ENCODE measurements around the gene MAP7D1.

The MAP7D1 gene

DNA sequence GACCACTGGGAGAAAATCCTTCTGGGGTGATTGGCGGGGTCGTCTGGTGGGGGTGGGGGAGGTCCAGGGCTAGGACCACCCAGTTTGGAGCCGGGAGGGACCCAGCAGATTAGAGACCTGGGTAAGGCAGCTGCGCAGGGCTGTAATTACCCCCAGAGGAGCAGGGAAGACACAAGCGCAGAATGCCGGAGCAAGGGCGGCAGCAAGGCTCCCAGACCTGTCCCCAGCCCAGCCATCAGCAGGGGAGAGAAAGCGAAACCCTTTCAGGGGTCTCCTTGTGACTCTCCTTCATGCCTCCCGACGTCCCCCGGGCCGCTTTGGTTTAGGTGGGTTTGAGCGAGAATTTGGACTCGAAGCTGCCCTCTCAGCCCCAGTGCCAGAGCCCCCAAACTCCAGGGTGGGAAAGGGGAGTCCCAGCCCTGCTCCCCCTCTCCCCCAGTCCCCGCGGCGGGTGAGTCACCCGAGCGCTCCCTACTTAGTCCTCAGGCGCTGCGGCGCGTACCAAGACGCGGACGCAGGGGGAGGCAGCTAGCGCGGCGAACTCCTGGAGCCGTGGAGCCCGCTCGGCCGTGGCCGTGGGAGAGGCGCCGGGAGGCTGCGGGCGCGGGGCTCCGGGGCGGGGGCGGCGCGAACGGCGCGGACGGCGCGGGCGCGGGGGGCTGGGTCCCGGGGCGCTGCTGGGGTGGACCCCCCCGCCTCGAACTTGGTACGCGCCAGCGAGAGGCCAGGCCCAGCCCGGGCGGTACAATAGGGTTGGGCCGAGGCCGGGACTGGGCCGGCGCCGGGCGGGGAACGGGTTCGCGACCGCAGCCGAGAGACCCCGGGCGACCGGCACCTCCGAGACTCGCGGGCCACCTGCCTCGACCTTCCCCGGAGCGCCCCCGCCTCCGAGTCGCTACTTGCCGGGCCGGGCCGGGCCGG lies at the start of gene MAP7D1:
Gene MAP7D1, plus strand, starts transcription at position 753 of the 921 bp plus-strand sequence. CDS start 258 bp downstream, outside the sequence.
- peak; percentile 81 for DNase-seq

DNA sequence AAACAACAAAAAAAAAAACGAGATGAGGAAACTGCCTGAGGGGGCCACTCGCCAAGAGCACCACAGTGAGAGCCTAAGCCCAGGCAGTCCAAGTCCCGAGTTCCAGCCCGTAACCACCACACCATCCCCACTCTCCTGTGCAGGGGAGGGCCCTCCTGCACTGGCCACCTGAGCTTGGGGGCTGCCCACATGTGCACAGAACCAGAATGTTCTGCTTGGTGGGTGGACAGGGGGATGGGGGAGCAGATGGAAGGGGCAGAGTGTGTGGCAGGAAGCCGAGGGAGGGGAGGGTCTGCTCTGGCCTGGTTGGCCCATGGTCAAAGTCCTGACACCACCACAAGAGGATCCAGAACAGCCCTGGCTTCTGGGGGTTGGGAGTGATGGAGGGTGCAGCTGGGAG lies 49.7 kb upstream of the MAP7D1 start:
- DNase-seq: no peak

DNA sequence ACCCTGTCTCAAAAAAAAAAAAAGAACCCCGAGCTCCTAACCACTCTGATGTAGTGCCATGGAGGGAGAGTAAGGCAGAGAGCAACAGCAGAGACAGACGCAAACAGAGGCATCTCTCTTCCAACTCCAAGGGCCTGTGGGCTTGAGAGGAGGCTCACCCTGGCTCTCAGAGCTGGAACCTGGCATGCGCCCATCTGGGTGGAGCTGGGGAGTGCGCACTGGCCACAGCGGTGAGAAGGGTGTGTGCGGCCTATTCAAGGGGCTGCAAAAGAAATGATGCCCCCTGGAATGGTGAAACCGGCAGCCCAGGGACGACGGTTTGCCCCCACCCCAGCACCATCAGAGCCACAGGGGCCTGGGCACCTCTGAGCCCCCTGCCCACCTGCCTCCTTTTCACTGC lies 48.6 kb upstream of the MAP7D1 start:
- DNase-seq: no peak

DNA sequence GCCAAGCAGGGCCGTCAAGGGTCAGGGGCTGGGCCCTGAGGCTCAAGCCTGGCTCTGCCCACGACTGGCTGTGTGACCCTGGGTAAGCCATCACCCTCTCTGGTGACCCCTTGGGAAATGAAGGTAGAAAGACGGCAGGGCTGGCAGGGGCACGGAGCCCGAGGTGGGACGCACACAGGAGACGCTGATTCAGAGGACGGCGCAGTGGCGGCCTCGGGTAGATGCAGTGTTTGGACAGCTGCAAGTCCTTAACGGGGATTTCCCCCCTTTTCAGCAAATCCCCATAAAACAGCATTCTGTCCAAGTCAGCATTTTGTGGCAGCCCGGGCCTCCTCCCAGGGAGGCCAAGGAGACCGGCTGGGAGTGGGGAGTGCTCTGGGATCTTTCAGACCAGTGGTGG lies 47.6 kb upstream of the MAP7D1 start:
- no peak for DNase-seq

DNA sequence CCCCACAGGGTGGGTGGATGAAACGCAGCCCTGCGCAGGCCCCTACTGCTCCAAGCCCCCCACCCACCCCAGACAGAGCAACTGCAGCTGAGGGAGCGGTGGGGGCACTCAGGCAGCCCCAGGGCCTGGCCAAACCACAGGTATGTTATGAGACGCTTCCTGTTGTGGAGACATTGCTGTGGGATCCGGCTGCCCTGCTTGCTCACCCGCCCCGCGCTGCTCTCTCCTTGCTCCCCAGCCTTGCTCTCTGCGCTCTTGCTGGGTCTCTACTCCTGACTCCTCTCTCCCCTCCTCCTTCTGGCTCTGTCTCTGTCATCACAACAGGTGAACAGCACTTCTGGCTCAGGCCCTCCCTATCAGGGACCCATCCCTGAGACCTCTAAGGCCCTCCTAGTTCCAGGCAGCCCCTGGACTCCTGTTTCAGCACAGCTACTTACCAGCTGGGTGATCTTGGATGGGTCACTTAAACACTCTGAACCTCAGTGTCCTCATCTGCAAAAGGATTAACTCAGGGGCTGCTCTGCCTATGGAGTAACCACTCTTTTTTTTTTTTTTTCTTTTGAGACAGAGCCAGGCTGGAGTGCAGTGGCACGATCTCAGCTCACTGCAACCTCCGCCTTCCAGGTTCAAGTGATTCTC lies 46.8 kb upstream of the MAP7D1 start:
- DNase-seq: no peak

DNA sequence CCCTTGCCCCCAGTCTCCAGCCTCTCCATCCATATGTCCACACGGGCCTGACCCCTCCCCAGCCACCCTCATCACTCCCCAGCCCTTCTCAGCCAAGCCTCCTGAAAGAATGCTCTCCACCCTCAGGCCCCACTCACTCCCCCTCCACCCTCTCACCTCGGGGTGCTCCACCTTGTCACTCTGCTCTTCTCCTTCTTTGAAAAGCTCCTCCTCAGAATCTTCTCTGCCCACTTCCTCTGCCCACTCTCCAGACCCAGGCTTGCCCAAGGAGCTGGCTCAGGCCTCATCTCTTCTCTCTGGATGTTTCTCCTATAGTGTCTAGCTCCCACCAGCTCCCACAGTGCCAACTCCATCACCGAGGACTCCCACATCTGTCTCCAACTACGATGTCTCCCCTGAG lies 44.8 kb upstream of the MAP7D1 start:
- no peak for DNase-seq

DNA sequence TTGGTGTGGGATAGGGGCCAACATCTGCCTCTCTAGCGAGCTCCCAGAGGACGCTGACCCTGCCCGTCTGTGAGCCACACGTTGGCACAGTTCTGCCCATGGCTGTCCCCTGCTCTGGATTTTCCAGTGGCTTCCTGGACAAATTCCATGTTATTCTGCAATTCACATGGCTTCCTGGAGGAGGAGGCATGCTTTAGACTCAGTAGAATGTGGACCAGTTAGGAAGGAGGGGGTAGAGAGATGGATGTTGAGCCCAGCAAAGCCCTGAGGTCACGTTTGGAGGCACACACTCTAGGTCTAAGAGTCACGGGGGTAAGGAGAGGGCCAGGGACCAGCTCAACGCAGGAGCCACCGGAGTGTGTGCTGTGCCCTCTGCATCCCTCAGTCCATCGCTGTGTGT lies 43.1 kb upstream of the MAP7D1 start:
- DNase-seq: no peak

DNA sequence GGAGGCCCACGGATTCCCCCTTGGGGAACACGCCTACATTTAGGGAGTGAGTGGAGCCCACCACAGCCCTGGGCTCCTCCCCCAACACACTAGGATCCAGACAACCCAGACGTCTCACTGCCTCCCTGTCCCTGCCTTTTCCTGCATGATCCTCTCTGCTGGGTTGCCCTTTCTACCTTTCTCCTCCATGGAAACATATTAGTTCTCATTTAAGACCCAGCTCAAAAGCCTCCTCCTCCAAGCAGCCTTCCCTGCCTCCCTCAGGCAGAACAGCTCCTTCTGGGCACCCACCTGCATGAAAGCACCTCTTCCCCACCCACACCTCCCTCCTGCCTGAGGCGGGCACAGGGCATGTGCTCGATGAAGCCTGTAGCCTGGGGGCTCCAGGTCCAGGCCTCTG lies 41.6 kb upstream of the MAP7D1 start:
- no peak for DNase-seq

DNA sequence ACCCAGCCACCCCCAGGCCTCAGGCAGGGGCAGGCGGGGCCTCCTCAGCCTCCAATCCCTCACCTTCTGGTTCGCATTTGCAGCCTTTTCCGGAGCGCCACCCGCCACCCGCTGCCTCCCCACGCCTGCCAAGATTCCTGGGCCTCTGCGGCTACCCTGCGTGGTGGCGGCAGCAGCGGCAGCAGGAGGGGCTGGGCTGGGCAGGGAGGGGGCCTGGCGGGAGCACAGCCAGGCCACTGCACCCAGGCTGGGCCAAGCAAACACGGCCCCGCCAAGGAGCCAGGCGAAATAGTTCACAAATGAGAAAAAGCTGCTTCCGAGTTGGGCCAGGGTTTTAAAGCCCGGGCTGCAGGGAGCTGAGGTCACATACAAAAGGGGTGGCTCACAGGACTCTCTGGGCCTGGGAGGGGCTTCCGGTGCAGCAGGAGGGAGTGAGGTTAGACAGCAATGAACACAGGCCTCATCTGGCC lies 40.7 kb upstream of the MAP7D1 start:
- no peak for DNase-seq

DNA sequence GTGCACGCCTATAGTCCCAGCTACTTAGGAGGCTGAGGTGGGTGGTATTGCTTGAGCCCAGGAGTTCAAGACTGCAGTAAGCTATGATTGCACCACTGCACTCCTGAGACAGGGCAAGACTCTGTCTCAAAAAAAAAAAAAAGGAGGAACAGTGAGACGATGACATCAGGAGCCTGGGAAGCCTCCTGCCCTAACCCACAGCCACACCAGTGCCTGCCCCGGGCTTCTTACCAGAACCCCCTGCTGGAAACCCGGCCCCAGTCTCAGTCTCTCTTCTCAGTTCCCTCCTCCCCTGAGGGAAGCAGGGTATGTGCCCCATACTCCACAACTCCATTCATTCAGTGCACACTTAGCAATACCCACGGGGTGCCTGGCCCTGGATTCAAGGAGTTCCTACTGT lies 40.0 kb upstream of the MAP7D1 start:
- no peak for DNase-seq

DNA sequence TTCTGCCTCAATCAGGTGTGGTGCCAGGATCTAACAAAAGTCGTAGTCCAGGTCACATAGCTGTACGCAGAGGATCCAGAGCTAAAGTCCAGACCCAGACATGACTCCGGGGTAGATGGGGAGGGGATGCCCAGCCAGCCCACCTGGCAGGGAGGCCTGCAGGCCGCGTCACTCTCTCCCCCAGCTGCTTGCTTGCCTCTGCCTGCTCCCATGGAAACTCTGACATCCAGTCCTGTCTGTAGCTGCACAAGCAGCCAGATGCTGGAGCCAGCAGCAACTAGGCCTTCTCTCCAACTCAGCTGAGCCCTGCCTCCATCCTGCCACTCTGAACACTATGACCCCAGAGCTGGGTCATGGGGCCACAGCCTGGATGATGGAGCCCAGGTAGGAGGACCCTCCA lies 39.1 kb upstream of the MAP7D1 start:
- DNase-seq: no peak

DNA sequence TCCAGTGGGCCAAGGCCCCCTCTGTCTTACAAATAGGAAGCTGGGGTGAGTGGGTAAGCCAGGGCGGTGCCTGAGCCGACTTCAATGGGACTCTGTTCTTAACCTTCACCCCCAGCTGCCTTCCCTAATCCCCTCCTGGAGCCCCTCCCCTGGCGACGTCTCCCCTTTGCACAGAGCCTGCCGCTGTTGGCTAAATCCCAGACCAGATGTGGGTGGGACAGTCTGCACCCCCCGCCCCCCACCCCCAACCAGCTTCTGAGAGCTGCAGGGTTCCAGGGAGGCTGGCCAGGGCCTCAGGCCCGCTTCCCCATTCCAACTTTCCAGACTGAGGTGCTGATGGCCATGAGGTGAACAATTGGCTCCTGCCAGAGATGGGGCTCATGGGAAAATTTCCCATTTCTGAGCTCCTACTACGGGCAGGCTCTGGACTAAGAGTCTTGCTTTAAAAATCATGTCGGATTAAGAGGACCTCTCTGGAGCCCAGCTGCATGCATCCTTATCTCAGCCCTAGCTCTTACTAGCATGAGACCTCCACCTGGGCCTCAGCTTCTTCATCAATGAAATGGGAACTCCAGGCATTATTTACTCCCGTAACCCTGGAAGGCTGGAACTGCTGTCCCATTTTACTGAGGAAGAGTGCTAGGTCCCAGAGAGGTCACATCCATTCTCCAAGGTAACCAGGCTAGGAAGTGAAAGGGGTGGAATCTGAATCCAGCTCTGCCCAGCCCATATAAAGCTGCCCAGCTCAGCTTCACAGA lies 37.3 kb upstream of the MAP7D1 start:
- no peak for DNase-seq

DNA sequence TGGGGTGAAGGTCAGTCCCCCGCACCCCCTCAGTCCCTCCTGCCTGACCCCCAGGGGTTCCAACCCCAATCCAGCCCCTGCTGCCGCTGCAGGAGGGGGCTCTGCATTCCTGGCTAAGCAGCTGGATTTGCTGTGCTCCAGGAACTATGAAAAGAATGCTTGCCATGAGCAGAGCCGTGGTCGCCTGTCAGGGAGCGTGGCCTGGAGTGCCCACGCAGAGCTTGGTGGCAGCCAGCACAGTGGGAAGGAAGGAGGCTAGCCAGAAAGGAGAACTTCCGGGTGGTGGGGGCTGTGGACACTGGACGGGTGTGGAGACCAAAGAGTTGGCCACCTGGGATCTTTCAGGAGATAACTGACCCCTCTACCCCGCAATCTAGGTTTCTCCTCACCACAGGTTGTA lies 36.5 kb upstream of the MAP7D1 start:
- DNase-seq: no peak

DNA sequence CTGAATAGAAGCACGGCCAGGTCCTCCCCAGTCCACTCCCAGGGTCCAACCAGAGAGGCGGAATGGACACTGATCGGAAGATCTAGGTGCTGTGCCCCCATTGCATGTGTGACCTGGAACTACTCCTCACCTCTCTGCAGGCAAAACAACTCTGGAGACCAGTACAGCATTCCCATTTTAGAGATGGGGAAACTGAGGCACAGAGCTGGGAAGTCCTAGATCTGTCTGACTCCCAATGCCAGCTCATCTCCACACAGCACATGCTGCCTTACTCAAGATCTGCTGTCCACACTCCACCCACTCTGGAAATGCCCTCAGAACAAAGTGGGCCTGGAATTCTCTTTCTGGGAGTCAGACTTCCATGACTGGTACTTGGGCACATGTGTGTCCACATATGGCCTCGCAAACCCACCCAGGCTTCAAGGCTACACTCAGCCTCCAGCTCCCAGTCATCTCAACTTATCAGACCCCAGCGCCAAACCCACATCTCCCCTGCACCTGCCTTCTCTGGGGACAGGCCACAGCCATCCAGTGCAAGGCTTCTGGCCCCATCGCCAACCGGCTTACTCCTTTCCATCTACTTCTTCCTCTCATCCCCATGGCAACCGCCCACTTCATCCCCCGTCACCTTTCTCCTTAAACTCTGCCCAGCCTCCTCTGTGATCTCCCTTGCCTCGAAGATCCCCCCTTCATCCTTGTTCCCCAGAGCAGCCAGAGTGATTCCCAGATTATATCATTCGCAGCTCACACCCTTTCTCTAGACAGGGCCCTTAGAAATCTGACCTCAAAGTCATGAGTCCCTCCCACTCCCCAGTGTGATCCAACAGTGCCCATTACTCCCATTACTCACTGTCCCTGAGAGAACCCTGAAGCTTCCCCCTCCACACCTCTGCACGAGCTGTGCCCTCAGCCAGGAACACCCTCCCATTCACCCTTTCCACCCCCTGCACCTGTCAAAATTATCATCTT lies 33.6 kb upstream of the MAP7D1 start:
- DNase-seq: no peak

DNA sequence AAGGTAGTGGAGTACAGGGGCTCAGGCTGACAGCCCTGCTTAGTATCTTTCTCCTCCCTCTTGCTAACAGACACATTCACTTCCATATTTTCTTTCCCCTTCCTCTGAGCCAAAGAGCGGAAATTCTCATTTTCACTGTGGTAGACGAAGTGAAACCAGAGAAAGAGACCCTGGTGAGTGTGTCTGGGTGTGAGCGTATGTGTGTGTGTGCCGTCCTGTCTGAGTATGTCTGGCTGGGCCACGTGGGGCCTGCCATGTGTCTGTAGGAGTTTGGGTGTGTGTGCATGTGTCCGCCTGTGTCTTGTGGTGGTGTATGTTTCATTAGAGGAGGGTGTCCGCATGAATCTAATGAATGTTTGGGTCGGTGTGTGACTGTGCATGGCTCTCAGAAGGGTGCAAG lies 32.6 kb upstream of the MAP7D1 start:
- DNase-seq: no peak

DNA sequence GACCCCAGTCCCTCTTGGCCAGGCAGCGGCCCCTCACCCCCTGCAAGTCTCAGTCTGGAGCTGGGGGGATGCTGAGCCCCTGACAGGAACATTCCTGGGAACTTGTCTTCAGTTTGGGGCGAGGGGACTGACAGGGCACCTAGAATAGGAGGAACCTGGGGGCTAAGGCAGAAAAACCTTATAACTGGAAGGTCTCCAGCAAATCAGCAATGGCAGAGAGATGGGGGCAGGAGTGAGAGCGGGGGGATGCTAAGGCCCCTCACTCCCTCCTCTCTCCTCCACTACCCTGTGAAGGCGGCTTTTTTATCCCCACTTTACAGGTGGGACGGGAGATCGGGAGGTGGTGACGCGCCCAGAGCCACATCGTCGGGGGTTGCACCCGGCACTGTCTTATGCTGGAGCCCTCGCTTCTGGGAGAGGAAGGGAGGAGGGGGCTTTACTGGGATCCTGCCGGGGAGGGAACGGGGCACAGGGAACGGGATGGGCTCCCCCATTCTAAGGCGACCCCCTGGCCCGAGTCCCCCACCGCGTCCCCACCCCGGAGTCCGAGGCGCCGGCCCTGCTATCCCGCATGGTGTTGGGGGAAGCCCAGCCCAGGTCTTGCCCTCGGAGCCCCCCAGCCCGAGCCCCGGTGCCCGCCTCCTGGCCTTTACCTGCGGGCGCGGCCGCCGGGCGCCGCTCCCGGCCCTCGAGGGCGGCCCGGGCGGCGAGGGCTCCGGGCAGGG lies 31.4 kb upstream of the MAP7D1 start:
- DNase-seq: no peak

DNA sequence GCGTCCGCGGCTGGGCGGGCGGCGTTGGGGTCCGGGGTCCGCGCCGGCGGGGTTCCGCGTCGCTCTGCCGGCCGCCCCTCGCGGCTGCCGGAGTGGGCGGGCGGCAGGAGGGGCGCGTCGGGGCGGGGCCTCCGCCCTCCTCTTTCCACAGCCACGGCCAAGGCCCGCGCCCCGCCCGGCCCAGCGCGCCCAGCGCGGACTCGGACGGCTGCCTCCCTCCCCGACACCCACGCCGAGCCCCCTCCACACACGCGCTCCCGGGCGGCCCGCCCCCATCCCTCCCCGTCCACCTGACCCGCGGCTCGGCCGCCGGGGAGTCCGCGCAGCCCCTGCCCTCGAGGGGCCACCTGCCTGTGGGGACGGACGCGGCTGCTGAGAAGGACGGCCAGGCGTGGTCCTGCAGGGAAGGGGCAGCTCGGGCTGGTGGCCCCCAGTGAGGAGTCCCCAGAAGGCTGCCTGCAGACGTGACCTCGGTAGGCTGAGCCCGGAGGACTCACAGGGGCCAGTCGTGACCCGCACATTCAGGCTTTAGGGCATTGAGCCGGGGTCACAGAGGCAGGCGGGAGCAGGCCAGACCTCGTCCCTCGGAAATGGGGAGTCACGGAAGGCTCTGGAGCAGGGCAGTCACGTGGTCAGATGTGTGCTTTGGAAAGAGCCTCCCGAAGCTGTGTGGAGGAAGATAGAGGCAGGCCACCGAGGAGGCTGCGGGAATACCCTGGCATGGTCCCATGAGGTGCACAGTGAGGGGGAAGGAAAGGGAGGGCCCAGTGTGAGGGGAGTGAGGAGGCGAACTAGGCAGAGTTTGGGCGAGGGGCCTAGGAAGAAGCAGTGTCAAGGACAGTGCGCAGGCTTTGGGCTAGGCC lies 30.6 kb upstream of the MAP7D1 start, which contains the start of gene COL8A2:
Gene COL8A2, minus strand, starts transcription at position 94 of the 863 bp plus-strand sequence. CDS start 24,980 bp downstream, outside the sequence.
- no peak for DNase-seq

DNA sequence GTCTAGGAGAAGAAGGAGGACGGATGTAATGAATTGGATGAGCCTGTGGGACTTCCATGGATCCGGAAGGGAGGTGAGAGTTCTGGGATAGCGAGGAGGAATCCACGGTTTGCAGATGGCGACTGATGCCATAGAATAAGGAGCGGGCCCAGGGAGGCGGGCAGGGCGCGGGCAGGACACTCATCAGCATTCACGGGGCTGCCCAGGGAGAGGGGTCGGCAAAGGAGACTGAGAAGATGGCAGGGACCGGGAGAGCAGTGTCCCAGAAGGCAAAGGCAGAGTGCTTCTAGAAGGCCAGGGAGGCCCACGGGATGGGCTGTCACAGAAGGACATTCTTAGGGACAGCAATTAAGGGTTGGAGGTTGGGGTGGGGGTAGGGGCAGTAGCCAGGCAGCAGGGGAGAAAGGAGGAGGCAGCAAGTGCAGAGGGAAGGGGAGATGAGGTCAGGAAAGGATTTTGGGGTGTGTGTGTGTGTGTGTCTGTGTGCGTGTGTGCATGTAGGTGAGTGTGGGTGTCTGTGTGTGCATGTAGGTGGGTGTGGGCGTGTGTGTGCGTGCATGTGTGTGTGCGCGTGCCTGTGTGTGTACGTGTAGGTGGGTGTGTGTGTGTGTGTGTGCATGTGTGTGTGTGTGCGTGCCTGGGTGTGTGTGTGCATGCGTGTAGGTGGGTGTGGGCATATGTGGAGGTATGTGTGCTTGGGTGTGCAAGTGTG lies 29.8 kb upstream of the MAP7D1 start:
- DNase-seq: no peak

DNA sequence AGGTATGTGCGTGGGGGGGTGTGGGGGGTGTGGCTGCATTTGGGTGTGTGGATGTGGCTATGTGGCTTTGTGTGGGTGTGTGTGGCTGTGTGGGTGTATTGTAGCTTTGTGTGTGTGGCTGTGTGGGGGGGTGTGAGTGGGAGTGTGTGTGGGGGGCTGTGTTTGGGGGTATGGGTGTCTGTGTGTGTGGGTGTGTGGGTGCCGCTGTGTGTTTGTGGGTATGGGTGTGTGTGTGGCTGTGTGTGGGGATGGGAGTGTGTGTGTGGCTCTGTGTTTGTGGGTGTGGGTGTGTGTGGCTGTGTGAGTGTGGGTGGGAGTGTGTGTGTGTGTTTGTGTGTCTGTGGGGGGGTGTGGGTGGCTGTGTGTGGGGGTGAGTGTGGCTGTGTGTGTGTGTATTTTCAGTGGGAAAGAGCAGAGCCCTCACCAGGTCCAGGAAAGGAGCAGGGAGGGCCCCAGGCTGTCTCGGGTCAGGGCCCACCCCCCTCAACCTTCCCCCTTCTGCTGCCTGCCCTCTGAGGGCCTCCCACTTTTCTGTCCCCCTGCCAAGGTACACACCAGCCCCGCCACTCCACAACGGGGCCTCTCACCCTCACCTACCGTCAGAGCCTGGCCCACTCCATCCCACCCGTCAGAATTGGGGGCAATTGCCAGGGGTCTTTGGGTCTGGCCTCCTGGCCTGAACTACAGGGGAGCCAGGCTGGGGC lies 29.0 kb upstream of the MAP7D1 start:
- no peak for DNase-seq
